ENCODE measurements around the gene PLD1. TPM values are rescaled to one million over a fixed set of nuclear protein-coding genes. Genes with fewer than 3 reads are reported as not detected.

PLD1 gene
- total and polyA plus RNA-seq, 2 of the 8 experiments (the other 6 are each of a cell fraction or from before 2014, with no cell fraction given): 1.2 to 2.6 TPM

- no peak overlapping the region for H3K27ac ChIP-seq (ENCODE audit: low read depth, low read length)
- peak overlapping the region; percentile 97 for H2AFZ ChIP-seq (ENCODE audit: low read length)
- no peak overlapping the region for H2BK20ac ChIP-seq (ENCODE audit: low read length)
- no peak overlapping the region for H3K56ac ChIP-seq (replicated peaks; ENCODE audit: insufficient read length, low read depth, low read length)
- H3K18ac ChIP-seq (ENCODE audit: extremely low read depth, low read length): peak overlapping the region; percentile 24; the same call in 1 of the 2 replicates
- no peak overlapping the region for H4K8ac ChIP-seq (ENCODE audit: extremely low read depth, insufficient read depth, low read length)
- peaks cover 7% of the 10 kb centered on the region; the same call in 1 of the 2 replicates for H3K23me2 ChIP-seq (ENCODE audit: low read depth, low read length)
- no peak overlapping the region for H3K9ac ChIP-seq (replicated peaks in 1 of 4; ENCODE audit: extremely low read depth in 1 of 4, low read depth in 3 of 4, low read length in 3 of 4)
- no peak overlapping the region for H4K91ac ChIP-seq (replicated peaks; ENCODE audit: insufficient read length, low read length)
- H3K9me3 ChIP-seq (ENCODE audit: insufficient read depth in 2 of 2, low read depth in 1 of 2, low read length in 1 of 2): no peaks in the 10 kb centered on the region
- H3K36me3 ChIP-seq (ENCODE audit: control insufficient read depth in 2 of 4, insufficient read depth in 4 of 4, low read length in 3 of 4): no peaks in the 10 kb centered on the region
- WGBS, 2 experiments (ENCODE audit: extremely low coverage in 1 of 2, insufficient coverage in 1 of 2, insufficient read length in 1 of 2, insufficient replicate concordance in 2 of 2, low coverage in 1 of 2, low lambda C conversion rate in 2 of 2, missing lambda C conversion rate in 1 of 2): 13% methylated on average over 10 of the region's 11 CpGs; no CpG with 5 or more reads in 1 of the 2 experiments
- no peak for DNase-seq (ENCODE audit: low read depth in 1 of 2, low spot score in 2 of 2)
- peak overlapping the region; percentile 67 to 96 for H3K4me2 ChIP-seq (ENCODE audit: insufficient read depth in 1 of 2, low read depth in 2 of 2, low read length in 2 of 2)
- no peak overlapping the region for H2BK5ac ChIP-seq (ENCODE audit: low read depth, low read length)
- H2BK15ac ChIP-seq (ENCODE audit: low read length): no peak overlapping the region
- no peak overlapping the region for H2BK12ac ChIP-seq (ENCODE audit: low read depth, low read length)
- no peak overlapping the region for H3K4ac ChIP-seq (replicated peaks; ENCODE audit: insufficient read length, low read depth, low read length)
- ChIA-PET POLR2A (ENCODE audit: partially characterized antibody) (interaction anchor here (1.4 kb wide), 1 partner anchor 13 kb away, joined by 4 read pairs; no protein-coding TSS in a partner anchor), CTCF (ENCODE audit: partially characterized antibody) (interaction anchor here (1.1 to 1.7 kb wide), 4 partner anchors 21 to 32 kb away, joined by 3 to 7 read pairs (median 4); no protein-coding TSS in a partner anchor)
- no peak overlapping the region for H2BK120ac ChIP-seq (replicated peaks; ENCODE audit: low read depth, low read length)
- H3K14ac ChIP-seq (ENCODE audit: insufficient read length): no peak overlapping the region
- H2AK5ac ChIP-seq (ENCODE audit: low read depth, low read length): no peak overlapping the region
- no peaks in the 10 kb centered on the region; a peak in 2 of 7 replicates for H3K4me1 ChIP-seq (replicated peaks in 1 of 4; ENCODE audit: control insufficient read depth in 3 of 4, insufficient read depth in 4 of 4, low read length in 3 of 4)
- peak overlapping the region; percentile 36 to 73 (median 62) for H3K4me3 ChIP-seq (ENCODE audit: extremely low read depth in 1 of 4, insufficient read depth in 2 of 4, low read depth in 3 of 4, low read length in 4 of 4)
- no peak overlapping the region for H3K23ac ChIP-seq (ENCODE audit: insufficient read length)
- no peaks in the 10 kb centered on the region for H4K20me1 ChIP-seq (replicated peaks in 1 of 2; ENCODE audit: control insufficient read depth in 1 of 2, insufficient read depth in 2 of 2, low read length in 2 of 2)
- no peak for FAIRE-seq
- no peaks in the 10 kb centered on the region for H3K79me2 ChIP-seq (ENCODE audit: control insufficient read depth in 1 of 2, insufficient read depth in 2 of 2, low read length in 2 of 2)
- peaks cover 4 to 31% (median 23%) of the 10 kb centered on the region in 4 experiments for H3K27me3 ChIP-seq (replicated peaks in 1 of 4; ENCODE audit: control insufficient read depth in 3 of 4, extremely low read depth in 1 of 4, insufficient read depth in 3 of 4, low read length in 3 of 4)
- H4K5ac ChIP-seq (ENCODE audit: insufficient read length, low read depth, low read length): no peak overlapping the region
- no peaks in the 10 kb centered on the region for H3K79me1 ChIP-seq (ENCODE audit: low read depth, low read length)
- no peak for TF ChIP-seq RBBP5 (IDR thresholded peaks at IDR 0.05; ENCODE audit: borderline replicate concordance, low read depth, low read length)
- no peak for TF ChIP-seq POLR2AphosphoS5 (IDR thresholded peaks at IDR 0.05; ENCODE audit: low read depth, low read length)
- no peak for TF ChIP-seq ZNF274 (IDR thresholded peaks at IDR 0.05; ENCODE audit: borderline replicate concordance, extremely low read depth, low read length)
Observed at GRCh38 chr3:171809611-171809860, 747 bp downstream of the PLD1 start.

Measured in H1 (cell line).